NT2/D1 (cell line): Measurements from ENCODE around the gene STX12.

ENCODE experiments used
- SUZ12 ChIP-seq: IDR thresholded peaks from 2 replicates; pipeline ENCODE4 v1.6.1; 2011; ENCODE audit not compliant: insufficient read length, insufficient read depth; ENCODE audit errors: extremely low read depth
- YY1 ChIP-seq: IDR thresholded peaks from 2 replicates; pipeline ENCODE4 v1.6.1; 2011; ENCODE audit not compliant: insufficient read length, insufficient read depth
- ZNF274 ChIP-seq: IDR thresholded peaks from 2 replicates; pipeline ENCODE4 v1.6.1; 2011; ENCODE audit warnings: mild to moderate bottlenecking, low read depth, low read length

DNA sequence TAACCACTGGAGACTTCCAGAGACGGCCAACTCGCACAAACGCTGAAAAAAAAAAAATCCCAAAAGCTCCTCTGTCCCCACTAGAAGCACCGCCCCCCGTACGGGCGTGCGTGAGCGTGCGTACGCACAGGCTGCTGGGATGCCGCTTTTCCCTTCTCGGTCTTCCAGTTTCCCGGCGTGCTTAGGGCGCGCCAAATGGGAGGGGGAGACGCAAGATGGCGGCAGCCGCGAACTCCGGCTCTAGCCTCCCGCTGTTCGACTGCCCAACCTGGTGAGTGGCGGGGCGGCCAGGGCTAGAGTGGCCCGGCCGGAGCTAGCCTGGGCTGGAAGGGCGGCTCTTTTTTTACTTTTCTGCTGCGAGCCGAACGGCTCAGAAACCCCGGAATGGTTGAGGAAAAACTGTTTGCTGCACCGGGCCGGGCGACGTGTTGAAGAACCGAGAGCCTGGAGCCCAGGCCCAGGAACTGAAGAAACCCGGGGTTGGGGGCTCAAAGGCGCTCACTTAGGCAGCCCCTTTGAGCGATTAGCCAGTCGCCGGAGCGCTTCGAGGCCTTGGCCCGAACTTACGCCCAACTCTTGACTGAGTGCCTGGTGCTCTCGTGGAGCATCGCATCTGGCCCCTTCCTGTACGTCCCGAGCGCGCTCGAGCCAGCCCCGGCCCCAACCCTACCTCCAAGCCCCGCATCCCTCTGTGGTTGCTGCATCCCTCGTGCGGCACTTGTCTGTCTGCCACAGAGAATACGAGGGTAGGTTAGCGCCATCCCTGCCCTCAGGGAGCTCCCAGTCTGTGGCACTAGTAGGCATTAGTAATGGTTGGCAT lies 57.8 kb downstream of the STX12 start, which contains the start of gene PPP1R8:
- TF ChIP-seq YY1 (peak; percentile 94), ZNF274 (no peak), SUZ12 (no peak)
